Breast epithelium (tissue), 3 donors: ENCODE data around the gene PLPPR1.

Experiments
- CTCF ChIP-seq, 3 donors: fragments of 450-650 bp; IDR thresholded peaks; one replicate each; pipeline ENCODE4 v1.5.1; 2016 to 2017; ENCODE audit warnings: antibody characterized with exemption in 3 of 3, mild to moderate bottlenecking in 3 of 3, moderate library complexity in 3 of 3
- POLR2A ChIP-seq: fragments of 450-650 bp; IDR thresholded peaks from one replicate; pipeline ENCODE4 v1.6.1; 2016; ENCODE audit warnings: antibody characterized with exemption, mild to moderate bottlenecking, moderate library complexity
- POLR2AphosphoS5 ChIP-seq, 3 donors: sonication (generic); formaldehyde crosslinking; IDR thresholded peaks; one replicate each; pipeline ENCODE4 v1.6.1; 2017; ENCODE audit warnings: antibody characterized with exemption in 3 of 3

- TF ChIP-seq CTCF (IDR thresholded peaks at IDR 0.05) = no peak
- TF ChIP-seq POLR2AphosphoS5 (IDR thresholded peaks at IDR 0.05) = no peak
- TF ChIP-seq POLR2A = no peak
Observed at GRCh38 chr9:101117161-101117560, 88.6 kb downstream of the PLPPR1 start.
